Measurements from ENCODE around the gene OSCAR.

Gene OSCAR

DNA sequence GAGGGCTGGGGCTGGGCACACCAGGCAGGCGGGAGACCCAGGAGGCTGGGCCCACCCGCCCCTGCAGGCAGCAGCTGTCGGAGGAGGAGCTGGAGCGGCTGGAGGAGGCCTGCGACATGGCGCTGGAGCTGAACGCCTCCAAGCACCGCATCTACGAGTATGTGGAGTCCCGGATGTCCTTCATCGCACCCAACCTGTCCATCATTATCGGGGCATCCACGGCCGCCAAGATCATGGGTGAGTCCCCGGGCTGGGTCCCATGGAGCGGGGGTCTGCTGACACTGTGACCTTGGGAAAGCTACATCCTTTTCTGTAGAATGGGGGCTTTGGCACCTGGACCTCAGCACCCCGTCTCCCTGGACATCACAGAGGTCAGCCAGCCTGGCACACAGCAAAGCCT lies 23.1 kb upstream of the OSCAR start:
- no peak overlapping the region for H3K4me3 ChIP-seq
- TF ChIP-seq, protein P1, sequence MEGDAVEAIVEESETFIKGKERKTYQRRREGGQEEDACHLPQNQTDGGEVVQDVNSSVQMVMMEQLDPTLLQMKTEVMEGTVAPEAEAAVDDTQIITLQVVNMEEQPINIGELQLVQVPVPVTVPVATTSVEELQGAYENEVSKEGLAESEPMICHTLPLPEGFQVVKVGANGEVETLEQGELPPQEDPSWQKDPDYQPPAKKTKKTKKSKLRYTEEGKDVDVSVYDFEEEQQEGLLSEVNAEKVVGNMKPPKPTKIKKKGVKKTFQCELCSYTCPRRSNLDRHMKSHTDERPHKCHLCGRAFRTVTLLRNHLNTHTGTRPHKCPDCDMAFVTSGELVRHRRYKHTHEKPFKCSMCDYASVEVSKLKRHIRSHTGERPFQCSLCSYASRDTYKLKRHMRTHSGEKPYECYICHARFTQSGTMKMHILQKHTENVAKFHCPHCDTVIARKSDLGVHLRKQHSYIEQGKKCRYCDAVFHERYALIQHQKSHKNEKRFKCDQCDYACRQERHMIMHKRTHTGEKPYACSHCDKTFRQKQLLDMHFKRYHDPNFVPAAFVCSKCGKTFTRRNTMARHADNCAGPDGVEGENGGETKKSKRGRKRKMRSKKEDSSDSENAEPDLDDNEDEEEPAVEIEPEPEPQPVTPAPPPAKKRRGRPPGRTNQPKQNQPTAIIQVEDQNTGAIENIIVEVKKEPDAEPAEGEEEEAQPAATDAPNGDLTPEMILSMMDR (IDR thresholded peaks at IDR 0.05) = no peak
- intact Hi-C loops (cut with DNase I; ENCODE audit: low total_unique reads) = no loop called here
- no peaks in the 10 kb centered on the region for H3K27me3 ChIP-seq
- H3K4me1 ChIP-seq = no peaks in the 10 kb centered on the region
- peaks cover 88 to 99% (median 93%) of the 10 kb centered on the region in 3 donors for H3K36me3 ChIP-seq
- no peaks in the 10 kb centered on the region for H3K9me3 ChIP-seq
- no peak for DNase-seq
- H3K27ac ChIP-seq = no peak overlapping the region

DNA sequence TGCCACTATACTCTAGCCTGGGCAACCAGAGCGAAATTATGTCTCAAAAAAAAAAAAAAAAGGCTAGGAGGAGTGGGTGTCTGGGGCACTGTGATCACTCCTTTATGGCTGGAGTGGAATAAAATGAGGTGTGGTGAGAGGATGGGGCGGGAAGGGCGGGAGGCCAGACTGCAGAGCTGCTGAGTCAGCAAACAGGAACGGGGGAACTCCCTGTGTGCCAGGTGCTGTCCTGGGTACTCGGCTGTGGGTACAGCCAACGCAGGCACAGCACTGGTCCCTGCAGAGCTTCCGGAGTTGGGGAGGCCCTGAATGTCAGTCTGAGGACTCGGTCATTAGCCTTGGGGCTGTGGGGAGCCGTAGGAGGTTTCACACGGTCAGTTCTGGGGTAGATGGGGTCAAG lies 20.7 kb upstream of the OSCAR start:
- H3K36me3 ChIP-seq = peaks cover 72 to 85% (median 77%) of the 10 kb centered on the region in 3 donors
- TF ChIP-seq, protein P1 (IDR thresholded peaks at IDR 0.05) = no peak

DNA sequence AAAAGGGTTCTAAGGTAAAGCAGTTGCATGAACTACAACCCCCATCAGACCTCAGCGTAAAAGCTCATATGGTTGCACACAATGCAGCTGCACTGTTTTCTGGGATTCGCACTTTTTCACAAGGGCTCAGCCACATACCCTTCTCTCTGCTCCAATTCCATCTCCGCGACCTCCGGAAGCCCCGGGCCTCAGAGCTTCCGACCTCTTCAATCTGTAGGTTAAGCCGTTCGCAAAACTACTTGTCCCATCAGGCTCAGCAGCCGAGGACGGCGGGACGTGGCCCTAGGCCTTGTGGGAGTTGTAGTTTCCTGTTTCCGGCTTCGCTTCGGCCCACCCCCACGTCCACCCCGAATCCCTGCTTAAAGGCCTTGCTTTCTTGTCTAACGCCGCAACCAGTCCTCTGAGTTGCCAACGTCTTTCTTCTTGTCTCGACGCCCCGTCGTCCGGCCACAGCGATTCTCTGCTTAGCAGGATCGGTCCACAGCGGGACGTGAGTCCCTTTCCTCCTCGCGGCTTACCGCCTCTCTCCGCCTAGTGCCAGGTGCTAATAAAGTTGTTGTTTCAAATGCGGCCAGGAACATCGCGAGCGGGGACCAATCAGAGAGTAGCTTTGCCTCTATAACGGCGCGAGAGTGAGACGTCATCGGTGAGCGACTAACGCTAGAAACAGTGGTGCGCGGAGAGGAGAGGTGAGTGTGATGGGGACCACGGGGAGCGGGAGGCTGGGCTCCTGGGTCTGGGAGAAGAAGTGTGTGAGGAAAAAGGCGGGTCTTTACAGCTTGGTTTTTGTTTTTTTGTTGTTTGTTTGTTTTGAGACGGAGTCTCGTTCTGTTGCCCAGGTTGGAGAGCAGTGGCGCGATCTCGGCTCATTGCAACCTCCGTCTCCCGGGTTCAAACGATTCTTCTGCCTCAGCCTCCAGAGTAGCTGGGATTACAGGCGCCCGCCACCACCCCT lies 14.8 kb upstream of the OSCAR start, which contains the start of the genes PRPF31 and TFPT:
TSS of gene PRPF31 (plus strand) at position 646 of the 955 bp plus-strand sequence. CDS start 2,525 bp downstream, outside the sequence.
TSS of gene TFPT (minus strand) at position 549 of the 955 bp plus-strand sequence. CDS start at position 161, 388 bp downstream.
- Histone ChIP-seq H3K27me3 (no peaks in the 10 kb centered on the region), H3K4me1 (peaks cover 0 to 28% (median 25%) of the 10 kb centered on the region in 4 donors), H3K27ac (peak within 1 kb of the TSS; percentile 88 to 91), H3K4me3 (peak within 1 kb of the TSS; percentile 80 to 82), H3K9me3 (no peaks in the 10 kb centered on the region), H3K36me3 (peaks cover 27 to 36% (median 34%) of the 10 kb centered on the region in 3 donors)
- TF ChIP-seq, protein P1 (IDR thresholded peaks at IDR 0.05) = no peak
- intact Hi-C loops (cut with DNase I; ENCODE audit: low total_unique reads) = no loop called here
- DNase-seq = peak; percentile 98

More for the DNA sequence above, 20.7 kb upstream of the OSCAR start:
- H3K27me3 ChIP-seq = no peaks in the 10 kb centered on the region
- H3K9me3 ChIP-seq = no peaks in the 10 kb centered on the region
- intact Hi-C loops (cut with DNase I; ENCODE audit: low total_unique reads) = no loop called here
- H3K27ac ChIP-seq = no peak overlapping the region
- H3K4me3 ChIP-seq = no peak overlapping the region
- DNase-seq = no peak
- H3K4me1 ChIP-seq = peaks cover 0 to 10% (median 9%) of the 10 kb centered on the region in 4 donors

DNA sequence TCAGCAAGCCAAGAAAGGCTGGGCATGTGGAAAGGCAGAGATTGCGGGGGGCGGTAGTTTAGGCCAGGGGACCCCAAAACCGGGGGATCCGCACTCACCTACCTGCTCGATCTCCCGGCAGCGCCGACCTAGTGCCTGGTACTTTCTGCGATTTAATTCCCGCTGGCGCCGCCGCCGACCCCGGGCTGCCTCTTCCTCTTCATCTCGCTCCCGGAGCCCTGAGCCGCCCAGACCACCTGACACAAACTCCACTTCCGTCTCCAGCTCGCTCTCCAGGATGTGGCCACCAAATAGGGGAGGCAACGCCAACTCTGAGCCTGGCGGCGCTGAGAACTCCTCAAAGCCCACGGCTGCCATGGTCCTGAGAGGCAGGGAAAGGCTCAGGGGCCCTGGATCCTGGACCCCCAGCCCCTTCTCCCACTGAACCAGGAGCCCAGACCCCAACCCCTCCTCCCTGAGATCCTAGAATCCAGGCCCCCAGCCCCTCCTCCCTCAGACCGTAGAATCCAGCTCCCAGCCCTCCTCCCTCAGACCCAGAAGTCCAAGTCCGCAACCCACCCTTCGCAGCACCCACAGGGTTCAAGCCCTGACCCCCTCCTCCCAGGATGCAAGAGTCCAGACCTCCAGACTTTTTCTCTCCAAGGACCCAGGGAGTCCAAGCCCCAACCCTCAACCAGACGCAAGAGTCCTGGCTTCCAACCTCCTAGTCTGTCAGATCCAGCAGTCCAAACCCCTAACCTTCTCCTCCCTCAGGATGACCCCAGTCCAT lies 13.9 kb upstream of the OSCAR start:
- no peaks in the 10 kb centered on the region for H3K27me3 ChIP-seq
- H3K4me1 ChIP-seq = peaks cover 0 to 28% (median 25%) of the 10 kb centered on the region in 4 donors
- H3K4me3 ChIP-seq = peak overlapping the region; percentile 80 to 82
- TF ChIP-seq, protein P1 (IDR thresholded peaks at IDR 0.05) = no peak
- H3K9me3 ChIP-seq = no peaks in the 10 kb centered on the region
- peak in 1 of 2 donors; percentile 41 for DNase-seq
- intact Hi-C loops (cut with DNase I; ENCODE audit: low total_unique reads) = no loop called here
- peaks cover 26 to 36% (median 35%) of the 10 kb centered on the region in 3 donors for H3K36me3 ChIP-seq
- peak overlapping the region; percentile 88 to 91 for H3K27ac ChIP-seq

DNA sequence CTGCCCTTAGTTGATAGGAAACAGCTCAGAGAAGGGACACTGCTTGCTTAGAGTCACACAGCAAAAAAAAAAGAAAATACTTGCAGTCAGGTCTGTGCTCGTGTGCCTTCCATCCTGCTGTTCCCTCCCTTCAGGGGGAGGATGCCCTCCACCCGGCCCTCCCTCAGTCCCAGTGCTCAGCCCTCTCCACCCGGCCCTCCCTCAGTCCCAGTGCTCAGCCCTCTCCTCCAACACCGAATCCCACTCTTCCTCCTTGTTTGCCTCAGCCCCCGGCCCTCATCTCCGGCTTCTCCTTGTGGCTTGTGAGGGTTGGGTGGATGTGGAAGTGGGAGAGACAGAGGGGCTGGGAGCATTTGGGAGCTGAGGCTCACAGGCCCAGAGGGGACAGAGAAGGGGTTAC lies 9.0 kb upstream of the OSCAR start:
- DNase-seq = no peak
- intact Hi-C loops (cut with DNase I; ENCODE audit: low total_unique reads) = no loop called here
- Histone ChIP-seq H3K27me3 (no peaks in the 10 kb centered on the region), H3K36me3 (peaks cover 44 to 60% (median 55%) of the 10 kb centered on the region in 3 donors), H3K27ac (no peak overlapping the region), H3K4me3 (no peak overlapping the region), H3K4me1 (peaks cover 0 to 10% (median 9%) of the 10 kb centered on the region in 4 donors), H3K9me3 (no peaks in the 10 kb centered on the region)
- TF ChIP-seq, protein P1 (IDR thresholded peaks at IDR 0.05) = no peak

Measured in tibial artery (tissue), 4 donors.